Anterior cingulate cortex (tissue), 58 donors: ENCODE results near the gene ASB13.
"Not testable (repeated sequence)": the region's sequence is repeated elsewhere in the genome, so short reads cannot be mapped to it uniquely, and the experiment has no call there.

ENCODE experiments used
- DNase-seq, 58 donors: peaks; one replicate each; lab custom pipeline; 2025; lab: John Stamatoyannopoulos, UW

The ASB13 gene

GRCh38 chr10:5594271-5595049, 71.9 kb downstream of the ASB13 start:
- DNase-seq = no peak

- not testable (repeated sequence) for DNase-seq
Observed at GRCh38 chr10:5593347-5593746, 73.0 kb downstream of the ASB13 start.

- DNase-seq = no peak
Observed at GRCh38 chr10:5592070-5592469, 74.3 kb downstream of the ASB13 start.

GRCh38 chr10:5591336-5591824, 75.0 kb downstream of the ASB13 start:
- DNase-seq = no peak

- DNase-seq = no peak
Observed at GRCh38 chr10:5590816-5591215, 75.6 kb downstream of the ASB13 start.

GRCh38 chr10:5589661-5590511, 76.5 kb downstream of the ASB13 start:
- DNase-seq = no peak

GRCh38 chr10:5589011-5589660, 77.3 kb downstream of the ASB13 start:
- no peak for DNase-seq
